Urinary bladder (tissue), 4 donors: ENCODE measurements around the gene CFAP119. TPM values are rescaled to one million over a fixed set of nuclear protein-coding genes. Genes with fewer than 3 reads are reported as not detected.
A peak's percentile ranks its signal among the peaks of the same experiment; 100 is the strongest.

Experiments used
- DNase-seq: peaks from one replicate; pipeline ENCODE4 v3.0.0-alpha.2; 2015; ENCODE audit errors: extremely low spot score
- H3K27ac ChIP-seq: one replicate; pipeline ENCODE4 v1.5.1; 2013; ENCODE audit warnings: low read depth, mild to moderate bottlenecking, moderate library complexity
- H3K36me3 ChIP-seq: one replicate; pipeline ENCODE4 v1.6.1; 2013; ENCODE audit warnings: mild to moderate bottlenecking, moderate library complexity; ENCODE audit not compliant: insufficient read depth
- H3K4me1 ChIP-seq: one replicate; pipeline ENCODE4 v1.6.1; 2013; ENCODE audit warnings: mild to moderate bottlenecking, moderate library complexity; ENCODE audit not compliant: insufficient read depth
- H3K4me3 ChIP-seq: one replicate; pipeline ENCODE4 v1.5.1; 2013; ENCODE audit warnings: low read depth, low read length
- WGBS: extraction: QIAGEN DNeasy Blood & Tissue Kit; methylation state at CpG from one replicate; pipeline ENCODE4 v1.1.7; 2013; 5-methylcytosine and 5-hydroxymethylcytosine counted together
- polyA plus RNA-seq: library from polyadenylated mRNA; stranded (reverse); fragments of 200-250 nt; gene quantifications from one replicate; pipeline ENCODE4 v1.2.3, GENCODE V29; 2013
- small RNA-seq: library from RNA; depleted of rRNA; stranded (forward); fragments of <200 nt; gene quantifications from one replicate; pipeline ENCODE3, GENCODE V24; 2014
- total RNA-seq: library from RNA; depleted of rRNA; stranded (reverse); fragments of >200 nt; gene quantifications from one replicate; pipeline ENCODE4 v1.2.3, GENCODE V29; 2014
- donor health status: healthy with polysubstance abuse.
- donor health status: healthy.

Gene CFAP119
- total and polyA plus RNA-seq, 2 donors = 1.3 to 3.1 TPM

GRCh38 chr16:30710971-30711370, 50.9 kb downstream of the CFAP119 start:
- Histone ChIP-seq H3K36me3 (peaks cover 22% of the 10 kb centered on the region), H3K27ac (no peak overlapping the region), H3K4me1 (no peaks in the 10 kb centered on the region), H3K4me3 (no peak overlapping the region)
- no peak for DNase-seq
- 87% methylated on average over 4 of the region's 4 CpGs for WGBS

Small RNA genes within 50 kb of the gene (small RNA-seq; reads per million reads assigned to genes)
- gene SNORA30 = 1.0 reads per million, percentile 76 among the genes with 10 or more reads in this experiment

Other genes starting within 250 kb of the CFAP119 start
- gene ZNF768, start 235.5 kb downstream of the CFAP119 start, total RNA-seq = 17.7 TPM
- 50.6 TPM for gene ZNF768, start 235.5 kb downstream of the CFAP119 start, polyA plus RNA-seq
- gene ZNF747, start 227.2 kb downstream of the CFAP119 start, total RNA-seq = 13.3 TPM
- 11.9 TPM for gene ZNF747, start 227.2 kb downstream of the CFAP119 start, polyA plus RNA-seq
- 5.7 TPM for gene ZNF764, start 203.7 kb downstream of the CFAP119 start, total RNA-seq
- 8.1 TPM for gene ZNF764, start 203.7 kb downstream of the CFAP119 start, polyA plus RNA-seq
- gene ZNF688, start 190.3 kb downstream of the CFAP119 start, total RNA-seq = 10.0 TPM
- gene ZNF688, start 190.3 kb downstream of the CFAP119 start, polyA plus RNA-seq = 15.6 TPM
- 15.7 TPM for gene ZNF785, start 176.4 kb downstream of the CFAP119 start, total RNA-seq
- gene ZNF785, start 176.4 kb downstream of the CFAP119 start, polyA plus RNA-seq = 7.5 TPM
- 5.6 TPM for gene ZNF689, start 151.7 kb downstream of the CFAP119 start, total RNA-seq
- 8.8 TPM for gene ZNF689, start 151.7 kb downstream of the CFAP119 start, polyA plus RNA-seq
- gene PRR14, start 111.1 kb downstream of the CFAP119 start, total RNA-seq = 6.9 TPM
- gene PRR14, start 111.1 kb downstream of the CFAP119 start, polyA plus RNA-seq = 55.3 TPM
- gene FBRS, start 103.6 kb downstream of the CFAP119 start, total RNA-seq = 18.8 TPM
- gene FBRS, start 103.6 kb downstream of the CFAP119 start, polyA plus RNA-seq = 52.3 TPM
- 15.0 TPM for gene SRCAP, start 62.9 kb downstream of the CFAP119 start, total RNA-seq
- gene SRCAP, start 62.9 kb downstream of the CFAP119 start, polyA plus RNA-seq = 20.3 TPM
- 9.1 TPM for gene PHKG2, start 13.6 kb downstream of the CFAP119 start, total RNA-seq
- 28.9 TPM for gene PHKG2, start 13.6 kb downstream of the CFAP119 start, polyA plus RNA-seq
- gene RNF40, start 260 bp upstream of the CFAP119 start, total RNA-seq = 47.3 TPM
- gene RNF40, start 260 bp upstream of the CFAP119 start, polyA plus RNA-seq = 57.6 TPM
- 7.2 TPM for gene ZNF629, start 25.1 kb upstream of the CFAP119 start, total RNA-seq
- gene ZNF629, start 25.1 kb upstream of the CFAP119 start, polyA plus RNA-seq = 11.2 TPM
- 31.7 TPM for gene BCL7C, start 132.0 kb upstream of the CFAP119 start, total RNA-seq
- gene BCL7C, start 132.0 kb upstream of the CFAP119 start, polyA plus RNA-seq = 33.2 TPM
- gene CTF1, start 134.6 kb upstream of the CFAP119 start, total RNA-seq = 2.1 TPM
- gene CTF1, start 134.6 kb upstream of the CFAP119 start, polyA plus RNA-seq = 16.8 TPM
- 9.6 TPM for gene FBXL19, start 161.5 kb upstream of the CFAP119 start, total RNA-seq
- gene FBXL19, start 161.5 kb upstream of the CFAP119 start, polyA plus RNA-seq = 15.2 TPM
- gene ORAI3, start 187.0 kb upstream of the CFAP119 start, total RNA-seq = 16.7 TPM
- gene ORAI3, start 187.0 kb upstream of the CFAP119 start, polyA plus RNA-seq = 39.7 TPM
- 2.9 TPM for gene SETD1A, start 195.7 kb upstream of the CFAP119 start, total RNA-seq
- gene SETD1A, start 195.7 kb upstream of the CFAP119 start, polyA plus RNA-seq = 14.6 TPM
- 11.0 TPM for gene HSD3B7, start 223.1 kb upstream of the CFAP119 start, total RNA-seq
- 20.3 TPM for gene HSD3B7, start 223.1 kb upstream of the CFAP119 start, polyA plus RNA-seq
- gene STX1B, start 248.6 kb upstream of the CFAP119 start, total RNA-seq = 0.74 TPM
- gene STX1B, start 248.6 kb upstream of the CFAP119 start, polyA plus RNA-seq = 0.47 TPM